ENCODE results near the gene OR10G8.

The OR10G8 gene

DNA sequence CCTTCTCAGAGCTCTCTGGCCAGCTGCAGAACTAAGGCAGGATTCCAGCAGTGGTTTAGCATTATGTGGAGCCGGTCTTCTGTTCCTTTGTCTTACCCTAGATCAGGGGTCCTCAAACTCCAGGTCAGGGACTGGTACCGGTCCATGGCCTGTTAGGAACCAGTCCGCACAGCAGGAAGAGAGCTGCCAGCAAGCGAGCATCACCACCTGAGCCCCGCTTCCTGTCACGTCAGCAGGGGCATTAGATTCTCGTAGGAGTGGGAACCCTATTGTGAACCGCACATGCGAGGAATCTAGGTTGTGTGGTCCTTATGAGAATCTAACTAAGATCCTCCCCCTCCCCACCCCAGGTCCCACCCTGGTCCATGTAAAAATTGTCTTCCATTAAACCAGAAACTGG, 13.0 kb downstream of the OR10G8 start:
- TF ChIP-seq, protein P1, sequence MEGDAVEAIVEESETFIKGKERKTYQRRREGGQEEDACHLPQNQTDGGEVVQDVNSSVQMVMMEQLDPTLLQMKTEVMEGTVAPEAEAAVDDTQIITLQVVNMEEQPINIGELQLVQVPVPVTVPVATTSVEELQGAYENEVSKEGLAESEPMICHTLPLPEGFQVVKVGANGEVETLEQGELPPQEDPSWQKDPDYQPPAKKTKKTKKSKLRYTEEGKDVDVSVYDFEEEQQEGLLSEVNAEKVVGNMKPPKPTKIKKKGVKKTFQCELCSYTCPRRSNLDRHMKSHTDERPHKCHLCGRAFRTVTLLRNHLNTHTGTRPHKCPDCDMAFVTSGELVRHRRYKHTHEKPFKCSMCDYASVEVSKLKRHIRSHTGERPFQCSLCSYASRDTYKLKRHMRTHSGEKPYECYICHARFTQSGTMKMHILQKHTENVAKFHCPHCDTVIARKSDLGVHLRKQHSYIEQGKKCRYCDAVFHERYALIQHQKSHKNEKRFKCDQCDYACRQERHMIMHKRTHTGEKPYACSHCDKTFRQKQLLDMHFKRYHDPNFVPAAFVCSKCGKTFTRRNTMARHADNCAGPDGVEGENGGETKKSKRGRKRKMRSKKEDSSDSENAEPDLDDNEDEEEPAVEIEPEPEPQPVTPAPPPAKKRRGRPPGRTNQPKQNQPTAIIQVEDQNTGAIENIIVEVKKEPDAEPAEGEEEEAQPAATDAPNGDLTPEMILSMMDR (conservative IDR thresholded peaks at IDR 0.05) = no peak
- no peak overlapping the region for H3K27ac ChIP-seq

DNA sequence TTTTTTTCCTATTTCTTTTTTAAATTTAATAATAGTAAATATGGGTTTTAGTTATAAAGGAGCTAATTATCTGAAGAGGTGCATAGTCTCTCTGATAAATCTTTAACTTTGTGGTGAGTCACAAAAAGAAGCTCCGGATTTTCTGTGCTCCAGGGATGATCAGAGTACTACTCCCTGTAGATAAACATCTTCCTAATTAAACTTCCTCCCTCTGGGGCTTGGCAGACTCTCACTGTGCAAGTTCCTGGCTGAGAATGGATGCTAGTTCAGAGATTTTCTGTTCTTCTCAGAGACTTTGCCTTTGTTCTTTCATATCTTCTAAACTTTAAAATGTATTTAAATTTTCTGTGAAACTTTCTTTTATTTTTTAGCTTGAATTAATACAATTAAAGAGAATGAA, 14.7 kb downstream of the OR10G8 start, which contains the start of gene OR10G7:
TSS of gene OR10G7 (minus strand) at position 72 of the 400 bp plus-strand sequence. CDS start 2,324 bp downstream, outside the sequence.
- no peak within 1 kb of the TSS for H3K27ac ChIP-seq
- TF ChIP-seq, protein P1 (conservative IDR thresholded peaks at IDR 0.05) = no peak

DNA sequence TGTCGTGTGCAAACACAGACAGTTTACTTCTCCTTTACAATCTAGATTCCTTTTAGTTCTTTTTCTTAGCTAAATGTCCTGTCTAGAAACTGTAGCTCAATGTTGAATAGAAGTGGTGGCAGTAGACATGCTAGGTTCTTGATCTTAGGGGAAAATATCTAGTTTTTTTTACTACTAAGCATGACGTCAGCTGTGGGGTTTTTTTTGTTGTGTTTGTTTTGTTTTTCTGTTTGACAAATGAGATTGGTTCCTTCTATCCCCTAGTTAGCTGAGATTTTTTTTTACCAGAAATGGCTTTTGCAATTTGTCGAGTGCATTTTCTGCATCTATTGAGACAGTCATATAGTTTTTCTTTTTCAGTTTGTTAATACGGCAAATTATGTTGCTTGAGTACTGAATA, 16.8 kb downstream of the OR10G8 start:
- TF ChIP-seq, protein P1 (conservative IDR thresholded peaks at IDR 0.05) = no peak
- H3K27ac ChIP-seq = no peak overlapping the region

DNA sequence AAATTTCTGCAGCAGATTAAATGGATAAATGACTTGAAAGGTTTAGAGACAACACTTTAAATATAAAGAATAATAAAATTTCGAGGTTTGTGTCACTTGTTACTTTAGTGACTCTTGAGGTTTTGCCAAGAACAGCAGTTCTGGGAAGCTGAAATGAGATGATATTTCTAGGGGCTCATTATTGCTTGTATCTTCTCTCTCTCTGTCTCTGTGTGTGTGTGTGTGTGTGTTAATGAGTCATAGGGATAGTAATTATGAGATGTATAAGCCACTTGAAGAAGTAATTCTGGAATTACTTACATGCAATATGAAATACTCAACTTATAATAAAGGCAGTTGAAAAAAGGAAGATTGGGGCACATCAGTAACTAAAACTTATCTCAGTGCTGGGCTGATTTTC, 24.1 kb downstream of the OR10G8 start:
- TF ChIP-seq, protein P1 (conservative IDR thresholded peaks at IDR 0.05) = no peak
- no peak overlapping the region for H3K27ac ChIP-seq

DNA sequence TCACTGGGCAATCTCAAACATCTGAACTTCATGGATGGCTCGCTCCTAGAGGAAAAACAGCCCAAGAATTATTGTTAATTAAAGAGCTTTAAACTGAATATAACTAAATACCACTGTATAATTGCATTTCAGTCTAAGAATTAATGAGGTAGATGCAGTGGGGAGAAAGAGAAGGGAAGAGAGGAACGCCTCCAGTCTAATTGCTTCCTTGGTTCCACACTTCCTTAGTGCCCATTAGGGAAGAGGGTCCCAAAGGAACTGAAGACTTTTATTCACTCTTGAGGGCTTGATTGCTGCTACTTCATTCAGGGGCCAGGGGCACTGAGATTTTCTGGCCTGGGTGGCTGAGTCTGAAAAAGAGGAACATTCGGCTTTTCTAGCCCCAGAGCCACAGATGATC, 26.4 kb downstream of the OR10G8 start:
- H3K27ac ChIP-seq = no peak overlapping the region
- TF ChIP-seq, protein P1 (conservative IDR thresholded peaks at IDR 0.05) = no peak

DNA sequence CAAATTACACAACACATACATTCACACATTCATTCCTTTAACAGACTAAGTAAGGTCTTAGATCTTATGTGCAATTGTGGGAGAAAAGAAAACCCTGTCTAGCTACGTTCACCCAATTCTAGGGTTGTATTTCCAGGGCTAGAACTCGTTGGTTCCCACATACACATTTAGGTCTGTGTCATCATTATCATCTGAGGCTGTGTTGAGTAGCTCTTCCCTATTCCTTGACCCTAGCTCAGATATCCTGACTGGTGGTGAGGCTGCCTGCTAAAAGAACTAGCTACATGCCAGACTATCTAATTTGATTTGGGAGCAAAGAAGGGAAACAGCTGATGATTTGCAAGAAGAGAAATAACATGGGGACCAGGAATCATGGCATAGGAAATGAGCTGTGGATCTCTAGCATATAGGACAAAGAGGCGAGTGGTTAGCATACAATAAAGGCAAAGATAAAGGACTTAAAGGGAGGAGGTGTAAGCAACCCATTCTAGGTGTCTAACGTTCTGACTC, 42.1 kb downstream of the OR10G8 start:
- H3K27ac ChIP-seq = no peak overlapping the region
- TF ChIP-seq, protein P1 (conservative IDR thresholded peaks at IDR 0.05) = no peak

DNA sequence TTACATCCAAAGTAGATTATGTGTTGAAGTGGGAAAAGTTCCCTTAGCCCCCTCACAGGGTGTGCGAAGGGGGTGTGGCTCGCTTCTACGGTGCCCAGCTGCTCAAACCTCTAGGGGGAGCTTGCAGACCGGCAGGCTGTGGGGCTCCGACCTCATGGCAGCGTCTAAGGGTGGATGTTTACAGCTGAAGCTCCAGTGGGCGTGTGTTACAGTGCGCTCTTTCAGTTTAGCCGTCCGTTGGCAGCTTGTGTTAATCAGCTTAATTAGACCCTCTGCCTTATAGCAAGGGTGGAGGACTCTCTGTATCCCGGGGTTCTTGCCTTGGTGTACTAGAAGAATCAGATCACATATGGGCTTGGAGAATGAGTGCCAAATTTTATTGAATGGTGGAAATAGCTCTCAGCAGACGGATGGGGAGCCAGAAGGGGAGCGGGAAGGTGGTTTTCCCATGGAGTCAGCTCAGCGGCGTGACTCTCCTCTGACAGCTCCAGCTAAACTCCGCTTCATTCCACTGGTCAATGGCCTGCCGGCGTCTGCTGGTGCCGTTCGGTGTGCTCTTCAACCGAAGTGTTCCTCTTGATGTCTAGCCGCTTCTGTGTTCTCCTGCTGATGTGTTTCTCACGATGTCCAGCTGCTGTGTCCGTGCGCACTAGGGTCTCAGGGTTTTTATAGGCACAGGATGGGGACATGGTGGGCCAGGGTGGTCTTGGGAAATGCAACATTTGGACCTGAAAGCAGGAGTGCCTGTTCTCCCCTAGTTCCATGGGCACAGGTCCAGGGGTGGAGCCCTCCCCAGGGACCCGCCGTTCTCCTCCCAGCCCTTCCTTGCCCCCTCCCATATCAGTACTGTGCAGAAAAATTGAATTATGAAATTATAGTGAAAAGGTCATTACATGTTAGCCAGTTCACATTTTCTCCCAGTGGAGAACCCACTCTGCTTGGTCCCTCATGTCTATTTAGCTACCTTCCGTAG, 43.1 kb downstream of the OR10G8 start:
- TF ChIP-seq, protein P1 (conservative IDR thresholded peaks at IDR 0.05) = peak; percentile 64
- no peak overlapping the region for H3K27ac ChIP-seq

Measured in VCaP (cell line).